ENCODE results near the gene C9. TPM values are rescaled to one million over a fixed set of nuclear protein-coding genes. Genes with fewer than 3 reads are reported as not detected.

The C9 gene
- total and polyA plus RNA-seq, 2 experiments from 2014 or later: not detected

- TF ChIP-seq ZNF462 (CRISPR knock-in tag; IDR thresholded peaks at IDR 0.05): no peak
- TF ChIP-seq CREB1 (CRISPR knock-in tag; IDR thresholded peaks at IDR 0.05; ENCODE audit: low read depth): no peak
- no peak for TF ChIP-seq EZH2phosphoT487 (IDR thresholded peaks at IDR 0.05; ENCODE audit: unreplicated experiment)
- no peak for TF ChIP-seq ZNF331 (CRISPR knock-in tag; IDR thresholded peaks at IDR 0.05; ENCODE audit: low read depth)
- TF ChIP-seq STAT1 (IDR thresholded peaks at IDR 0.05; ENCODE audit: unreplicated experiment): no peak
- no peak for TF ChIP-seq CTCF (conservative IDR thresholded peaks at IDR 0.05; ENCODE audit: low read depth in 2 of 2)
- TF ChIP-seq POLR2AphosphoS5 (IDR thresholded peaks at IDR 0.05; ENCODE audit: low read depth): no peak
These were observed 21.8 kb downstream of the C9 start (continued) for GRCh38 chr5:39342460-39342859.

- Histone ChIP-seq H3F3A (replicated peaks; ENCODE audit: low read depth) (no peaks in the 10 kb centered on the region), H4K20me1 (replicated peaks; ENCODE audit: insufficient read depth) (no peaks in the 10 kb centered on the region), H3K4me2 (no peak overlapping the region), H3K9me2 (ENCODE audit: insufficient read depth) (no peaks in the 10 kb centered on the region), H3K79me2 (replicated peaks; ENCODE audit: insufficient read depth) (no peaks in the 10 kb centered on the region), H3K36me3 (ENCODE audit: insufficient read depth) (no peaks in the 10 kb centered on the region), H2AFZ (0 out of 2 replicates have a peak overlapping the region, but pooled peaks have one; percentile 5), H3K4me1 (ENCODE audit: insufficient read depth) (no peaks in the 10 kb centered on the region), H3K27me3 (ENCODE audit: insufficient read depth) (no peaks in the 10 kb centered on the region), H3K4me3 (no peak overlapping the region), H3K27ac (ENCODE audit: low read depth) (no peak overlapping the region)
- Mint-ChIP-seq H3K27ac (no peak overlapping the region), H3K36me3 (ENCODE audit: low read depth) (peaks cover 13% of the 10 kb centered on the region; the same call in 2 of the 3 replicates), H3K4me1 (peaks cover 8% of the 10 kb centered on the region; the same call in 2 of the 3 replicates), H3K27me3 (ENCODE audit: insufficient read depth, low read depth, poor library complexity) (peaks cover 6% of the 10 kb centered on the region), H3K9me3 (peaks cover 23% of the 10 kb centered on the region), H3K4me3 (no peak overlapping the region)
- no peak for TF ChIP-seq ZNF462 (CRISPR knock-in tag; IDR thresholded peaks at IDR 0.05)
- TF ChIP-seq EZH2phosphoT487 (IDR thresholded peaks at IDR 0.05; ENCODE audit: unreplicated experiment): no peak
- no peak for TF ChIP-seq POLR2AphosphoS5 (IDR thresholded peaks at IDR 0.05; ENCODE audit: low read depth)
- no peak for TF ChIP-seq CREB1 (CRISPR knock-in tag; IDR thresholded peaks at IDR 0.05; ENCODE audit: low read depth)
- no peak for ATAC-seq
- no peak for DNase-seq (ENCODE audit: low spot score)
These were observed 22.4 kb downstream of the C9 start for GRCh38 chr5:39341896-39342295.

Measured in GM23338 (cell line).